Measurements from ENCODE around the gene METTL26.

Gene METTL26

DNA sequence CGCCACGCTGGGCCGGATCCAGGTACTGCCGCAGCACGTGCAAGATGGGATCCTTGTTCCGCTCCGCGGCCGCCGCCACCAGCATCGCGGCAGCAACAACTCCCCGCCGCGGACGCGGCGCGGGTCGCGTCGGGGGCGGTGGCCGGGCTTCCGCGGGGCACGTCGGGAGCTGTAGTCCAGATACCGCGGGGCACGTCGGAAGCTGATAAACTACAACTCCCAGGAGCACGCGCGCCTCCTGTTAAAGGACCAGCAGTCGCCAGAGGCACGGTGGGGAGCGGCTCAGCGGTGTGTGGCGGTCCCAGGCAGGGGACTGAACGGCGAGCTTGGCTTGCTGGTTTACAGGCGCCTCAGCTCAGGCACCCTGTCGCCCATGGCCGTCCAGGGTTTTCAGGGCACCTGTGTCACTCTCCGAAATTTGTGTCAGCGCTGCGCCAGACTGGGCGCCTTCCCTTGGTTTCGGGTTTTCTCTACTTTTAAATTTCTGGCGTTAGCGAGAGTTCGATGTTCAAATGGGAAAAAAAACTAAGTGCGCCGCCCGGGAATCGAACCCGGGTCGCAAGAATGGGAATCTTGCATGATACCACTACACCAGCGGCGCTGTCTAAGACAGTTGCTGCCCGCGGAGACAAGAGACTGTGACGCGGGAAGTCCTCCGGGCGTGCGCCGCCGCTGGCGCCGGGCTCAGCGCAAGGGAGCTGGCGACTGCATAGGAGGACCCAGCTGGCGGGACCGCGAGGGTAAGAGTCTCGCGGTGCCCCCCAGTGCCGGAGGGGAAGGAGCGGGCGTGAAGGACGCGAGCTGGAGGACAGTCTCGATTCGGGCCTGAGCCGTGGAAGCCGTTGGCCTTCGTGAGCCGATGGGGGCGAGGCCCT is at the start of gene METTL26:
TSS of gene METTL26 (minus strand) at position 100 of the 875 bp plus-strand sequence. CDS start at position 85, 15 bp downstream.
- Histone ChIP-seq H3K4me1 (ENCODE audit: control insufficient read depth, insufficient read depth, low read length) (peaks cover 7% of the 10 kb centered on the region), H3K27ac (ENCODE audit: low read depth, low read length) (peak within 1 kb of the TSS; percentile 97), H3K4me3 (ENCODE audit: low read length) (peak within 1 kb of the TSS; percentile 91), H3K9ac (ENCODE audit: low read length) (peak within 1 kb of the TSS; percentile 74), H3K36me3 (ENCODE audit: control insufficient read depth, insufficient read depth, low read length) (no peaks in the 10 kb centered on the region), H3K27me3 (ENCODE audit: control insufficient read depth, insufficient read depth, low read length) (peaks cover 2% of the 10 kb centered on the region)

- peak overlapping the region; percentile 8 for H3K4me3 ChIP-seq (ENCODE audit: low read length)
- H3K4me1 ChIP-seq (ENCODE audit: control insufficient read depth, insufficient read depth, low read length): peaks cover 19% of the 10 kb centered on the region
Observed at GRCh38 chr16:684961-685696, 49.0 kb upstream of the METTL26 start.

GRCh38 chr16:684071-684794 is 48.1 kb upstream of the METTL26 start, which contains the start of gene JMJD8:
Gene JMJD8, minus strand, starts transcription at chr16:684334. Its CDS starts 15 bp downstream, at chr16:684319.
- H3K36me3 ChIP-seq (ENCODE audit: control insufficient read depth, insufficient read depth, low read length): peaks cover 18% of the 10 kb centered on the region
- peak within 1 kb of the TSS; percentile 49 for H3K9ac ChIP-seq (ENCODE audit: low read length)
- H3K4me3 ChIP-seq (ENCODE audit: low read length): peak within 1 kb of the TSS; percentile 91
- H3K27me3 ChIP-seq (ENCODE audit: control insufficient read depth, insufficient read depth, low read length): no peaks in the 10 kb centered on the region
- H3K27ac ChIP-seq (ENCODE audit: low read depth, low read length): peak within 1 kb of the TSS; percentile 66
- H3K4me1 ChIP-seq (ENCODE audit: control insufficient read depth, insufficient read depth, low read length): peaks cover 15% of the 10 kb centered on the region

More at GRCh38 chr16:684961-685696, 49.0 kb upstream of the METTL26 start:
- Histone ChIP-seq H3K36me3 (ENCODE audit: control insufficient read depth, insufficient read depth, low read length) (peaks cover 18% of the 10 kb centered on the region), H3K27me3 (ENCODE audit: control insufficient read depth, insufficient read depth, low read length) (no peaks in the 10 kb centered on the region), H3K9ac (ENCODE audit: low read length) (no peak overlapping the region), H3K27ac (ENCODE audit: low read depth, low read length) (no peak overlapping the region)

- Histone ChIP-seq H3K4me3 (ENCODE audit: low read length) (peak overlapping the region; percentile 91), H3K4me1 (ENCODE audit: control insufficient read depth, insufficient read depth, low read length) (peaks cover 15% of the 10 kb centered on the region), H3K9ac (ENCODE audit: low read length) (peak overlapping the region; percentile 49), H3K27ac (ENCODE audit: low read depth, low read length) (peak overlapping the region; percentile 32), H3K27me3 (ENCODE audit: control insufficient read depth, insufficient read depth, low read length) (no peaks in the 10 kb centered on the region), H3K36me3 (ENCODE audit: control insufficient read depth, insufficient read depth, low read length) (peaks cover 18% of the 10 kb centered on the region)
Observed at GRCh38 chr16:683396-684070, 47.4 kb upstream of the METTL26 start.

GRCh38 chr16:682493-683395 is 46.6 kb upstream of the METTL26 start:
- no peak overlapping the region for H3K4me3 ChIP-seq (ENCODE audit: low read length)
- H3K4me1 ChIP-seq (ENCODE audit: control insufficient read depth, insufficient read depth, low read length): peaks cover 15% of the 10 kb centered on the region
- H3K27ac ChIP-seq (ENCODE audit: low read depth, low read length): no peak overlapping the region
- no peaks in the 10 kb centered on the region for H3K27me3 ChIP-seq (ENCODE audit: control insufficient read depth, insufficient read depth, low read length)
- no peak overlapping the region for H3K9ac ChIP-seq (ENCODE audit: low read length)
- H3K36me3 ChIP-seq (ENCODE audit: control insufficient read depth, insufficient read depth, low read length): peaks cover 18% of the 10 kb centered on the region

- Histone ChIP-seq H3K9ac (ENCODE audit: low read length) (no peak overlapping the region), H3K27ac (ENCODE audit: low read depth, low read length) (no peak overlapping the region), H3K36me3 (ENCODE audit: control insufficient read depth, insufficient read depth, low read length) (peaks cover 15% of the 10 kb centered on the region), H3K4me1 (ENCODE audit: control insufficient read depth, insufficient read depth, low read length) (peaks cover 15% of the 10 kb centered on the region), H3K27me3 (ENCODE audit: control insufficient read depth, insufficient read depth, low read length) (no peaks in the 10 kb centered on the region), H3K4me3 (ENCODE audit: low read length) (peak overlapping the region; percentile 66)
Observed at GRCh38 chr16:681746-682427, 45.8 kb upstream of the METTL26 start.

DNA sequence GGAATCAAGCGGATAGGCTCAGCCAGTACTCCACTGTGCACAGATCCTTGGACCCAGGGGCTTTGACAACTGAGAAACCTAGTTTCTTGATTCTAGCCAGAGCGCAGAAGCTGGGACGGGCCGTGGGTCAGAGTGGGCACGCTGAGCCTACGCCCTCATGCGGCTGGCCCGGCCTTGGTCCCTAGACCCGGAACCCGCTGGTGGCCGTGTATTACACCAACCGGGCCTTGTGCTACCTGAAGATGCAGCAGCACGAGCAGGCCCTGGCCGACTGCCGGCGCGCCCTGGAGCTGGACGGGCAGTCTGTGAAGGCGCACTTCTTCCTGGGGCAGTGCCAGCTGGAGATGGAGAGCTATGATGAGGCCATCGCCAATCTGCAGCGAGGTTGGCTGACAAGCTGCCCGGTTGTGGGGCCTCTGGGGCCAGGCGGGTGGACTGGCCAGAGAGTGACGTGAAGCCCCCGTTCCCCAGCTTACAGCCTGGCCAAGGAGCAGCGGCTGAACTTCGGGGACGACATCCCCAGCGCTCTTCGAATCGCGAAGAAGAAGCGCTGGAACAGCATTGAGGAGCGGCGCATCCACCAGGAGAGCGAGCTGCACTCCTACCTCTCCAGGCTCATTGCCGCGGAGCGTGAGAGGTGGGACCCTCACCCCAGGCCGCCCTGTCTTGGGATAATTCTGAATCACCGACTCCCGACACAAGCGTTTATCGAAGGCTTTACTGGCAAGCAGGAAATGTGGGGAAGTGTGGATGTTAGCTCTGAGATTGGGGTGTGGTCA is 45.1 kb upstream of the METTL26 start:
- no peaks in the 10 kb centered on the region for H3K27me3 ChIP-seq (ENCODE audit: control insufficient read depth, insufficient read depth, low read length)
- H3K27ac ChIP-seq (ENCODE audit: low read depth, low read length): peak overlapping the region; percentile 82
- peak overlapping the region; percentile 34 for H3K9ac ChIP-seq (ENCODE audit: low read length)
- peak overlapping the region; percentile 66 for H3K4me3 ChIP-seq (ENCODE audit: low read length)
- H3K36me3 ChIP-seq (ENCODE audit: control insufficient read depth, insufficient read depth, low read length): peaks cover 15% of the 10 kb centered on the region
- H3K4me1 ChIP-seq (ENCODE audit: control insufficient read depth, insufficient read depth, low read length): peaks cover 15% of the 10 kb centered on the region

DNA sequence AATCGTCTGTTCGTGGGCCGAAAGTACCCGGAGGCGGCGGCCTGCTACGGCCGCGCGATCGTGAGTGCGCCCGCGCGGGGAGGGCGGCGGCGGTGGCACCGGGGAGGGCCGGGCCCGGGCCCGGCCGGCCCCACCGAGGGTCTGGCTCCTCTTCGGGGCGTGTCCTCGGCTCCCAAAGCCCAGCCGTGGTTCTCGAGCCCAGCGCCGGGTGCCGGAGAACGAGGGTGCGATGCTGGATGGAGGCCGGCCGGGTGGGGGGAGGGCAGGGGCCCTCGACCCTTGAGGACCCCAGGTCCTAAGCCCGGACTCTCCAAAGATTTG is 44.5 kb upstream of the METTL26 start:
- Histone ChIP-seq H3K9ac (ENCODE audit: low read length) (peak overlapping the region; percentile 75), H3K27ac (ENCODE audit: low read depth, low read length) (peak overlapping the region; percentile 82), H3K4me3 (ENCODE audit: low read length) (peak overlapping the region; percentile 66), H3K4me1 (ENCODE audit: control insufficient read depth, insufficient read depth, low read length) (peaks cover 15% of the 10 kb centered on the region), H3K36me3 (ENCODE audit: control insufficient read depth, insufficient read depth, low read length) (peaks cover 15% of the 10 kb centered on the region), H3K27me3 (ENCODE audit: control insufficient read depth, insufficient read depth, low read length) (no peaks in the 10 kb centered on the region)

DNA sequence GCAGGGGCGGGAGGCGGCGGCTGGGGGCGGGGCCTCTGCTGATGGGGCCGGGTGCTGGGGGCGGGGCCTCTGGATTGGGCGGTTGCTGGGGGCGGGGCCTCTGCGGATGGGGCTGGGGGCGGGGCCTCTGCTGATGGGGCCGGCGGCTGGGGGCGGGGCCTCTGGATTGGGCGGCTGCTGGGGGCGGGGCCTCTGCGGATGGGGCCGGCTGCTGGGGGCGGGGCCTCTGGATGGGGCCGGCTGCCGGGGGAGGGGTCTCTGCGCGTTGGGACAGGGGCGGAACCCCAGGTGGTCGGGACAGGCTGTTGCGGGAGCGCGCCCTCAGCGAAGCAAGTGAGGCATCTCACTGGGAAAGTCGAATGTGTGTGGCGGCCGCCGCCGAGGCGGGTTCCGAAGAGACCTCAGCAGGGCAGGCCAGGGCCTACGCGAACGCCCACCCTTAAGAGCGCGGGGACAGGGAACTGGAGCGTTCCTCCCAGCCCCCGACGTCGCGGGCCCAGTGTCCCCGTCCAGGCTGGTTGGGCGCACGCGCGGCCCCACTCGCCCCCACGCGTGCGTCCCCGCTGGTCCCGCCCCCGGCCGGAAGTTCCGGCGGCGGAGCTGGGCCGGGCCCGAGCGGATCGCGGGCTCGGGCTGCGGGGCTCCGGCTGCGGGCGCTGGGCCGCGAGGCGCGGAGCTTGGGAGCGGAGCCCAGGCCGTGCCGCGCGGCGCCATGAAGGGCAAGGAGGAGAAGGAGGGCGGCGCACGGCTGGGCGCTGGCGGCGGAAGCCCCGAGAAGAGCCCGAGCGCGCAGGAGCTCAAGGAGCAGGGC is 43.9 kb upstream of the METTL26 start, which contains the start of gene STUB1:
TSS of gene STUB1 (plus strand) at position 597 of the 811 bp plus-strand sequence. CDS start at position 713, 116 bp downstream.
- Histone ChIP-seq H3K4me3 (ENCODE audit: low read length) (peak within 1 kb of the TSS; percentile 77), H3K36me3 (ENCODE audit: control insufficient read depth, insufficient read depth, low read length) (peaks cover 15% of the 10 kb centered on the region), H3K4me1 (ENCODE audit: control insufficient read depth, insufficient read depth, low read length) (peaks cover 18% of the 10 kb centered on the region), H3K27me3 (ENCODE audit: control insufficient read depth, insufficient read depth, low read length) (no peaks in the 10 kb centered on the region), H3K27ac (ENCODE audit: low read depth, low read length) (peak within 1 kb of the TSS; percentile 82), H3K9ac (ENCODE audit: low read length) (peak within 1 kb of the TSS; percentile 75)
